ENCODE results near the gene TGFA.

Gene TGFA

GRCh38 chr2:70420143-70420542 lies 133.5 kb downstream of the TGFA start:
- FAIRE-seq, result no peak
- DNase-seq (ENCODE audit: low spot score), result no peak

GRCh38 chr2:70418514-70418913 lies 135.1 kb downstream of the TGFA start:
- no peak for DNase-seq (ENCODE audit: low spot score)
- no peak for FAIRE-seq

DNA sequence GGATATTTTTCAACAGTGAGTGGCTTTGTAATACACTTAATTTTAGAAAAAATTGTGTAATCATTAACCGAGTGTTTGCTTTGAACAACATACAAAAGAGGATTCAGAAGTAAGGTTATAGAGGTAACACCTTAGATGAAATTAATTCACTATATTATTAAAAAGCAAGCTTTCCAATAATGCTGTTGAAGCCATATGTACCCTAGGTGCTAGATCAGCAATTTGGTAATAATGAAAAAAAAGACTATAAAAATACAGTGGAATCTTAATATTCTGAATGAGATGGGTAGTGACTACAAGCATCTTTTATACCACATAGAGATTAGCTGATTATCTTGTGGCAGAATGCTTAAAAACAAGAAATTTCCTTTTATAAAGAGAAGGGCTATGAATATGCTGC lies 136.6 kb downstream of the TGFA start:
- FAIRE-seq (no peak), DNase-seq (ENCODE audit: low spot score) (no peak)

DNA sequence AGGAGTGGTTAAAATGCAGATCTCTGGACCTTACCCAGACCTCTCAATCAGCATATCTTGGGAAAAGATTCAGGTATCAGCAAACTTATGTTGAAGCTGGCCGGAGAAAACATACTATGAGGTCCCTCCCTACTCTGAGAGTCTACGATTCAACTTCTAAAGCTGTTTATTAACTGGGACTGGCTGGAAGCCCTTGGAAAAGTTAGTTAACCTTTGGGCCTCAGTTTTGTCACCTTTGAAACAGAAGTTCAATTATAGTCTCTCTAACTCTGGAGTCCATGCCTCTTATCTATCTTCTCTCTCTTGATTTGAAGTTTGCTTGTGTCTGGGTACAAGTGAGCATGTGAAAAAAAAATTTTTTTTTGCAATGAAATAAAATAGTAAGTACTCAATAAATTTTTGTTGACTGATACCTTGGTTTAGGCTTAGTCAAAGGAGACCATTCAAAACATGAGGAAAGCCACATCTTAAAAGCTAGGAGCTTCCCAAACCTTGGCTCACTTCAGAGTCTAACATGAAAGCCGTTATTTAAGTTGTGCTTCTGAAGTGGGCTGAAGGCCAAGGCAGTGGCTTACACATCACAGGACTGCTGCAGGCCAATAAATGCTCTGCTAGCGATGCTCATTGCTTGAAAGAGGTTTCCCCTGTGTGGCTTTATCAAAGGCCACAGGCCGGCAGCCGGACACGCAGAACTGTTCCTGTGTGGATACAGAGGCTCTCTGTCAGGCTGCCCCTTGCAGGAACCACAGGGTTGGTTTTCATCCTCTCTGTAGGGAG lies 141.1 kb downstream of the TGFA start:
- FAIRE-seq, result no peak

GRCh38 chr2:70411483-70412125 lies 142.0 kb downstream of the TGFA start:
- no peak for FAIRE-seq
- DNase-seq (ENCODE audit: low spot score), result no peak

More for the DNA sequence above, 141.1 kb downstream of the TGFA start:
- no peak for DNase-seq (ENCODE audit: low spot score)

DNA sequence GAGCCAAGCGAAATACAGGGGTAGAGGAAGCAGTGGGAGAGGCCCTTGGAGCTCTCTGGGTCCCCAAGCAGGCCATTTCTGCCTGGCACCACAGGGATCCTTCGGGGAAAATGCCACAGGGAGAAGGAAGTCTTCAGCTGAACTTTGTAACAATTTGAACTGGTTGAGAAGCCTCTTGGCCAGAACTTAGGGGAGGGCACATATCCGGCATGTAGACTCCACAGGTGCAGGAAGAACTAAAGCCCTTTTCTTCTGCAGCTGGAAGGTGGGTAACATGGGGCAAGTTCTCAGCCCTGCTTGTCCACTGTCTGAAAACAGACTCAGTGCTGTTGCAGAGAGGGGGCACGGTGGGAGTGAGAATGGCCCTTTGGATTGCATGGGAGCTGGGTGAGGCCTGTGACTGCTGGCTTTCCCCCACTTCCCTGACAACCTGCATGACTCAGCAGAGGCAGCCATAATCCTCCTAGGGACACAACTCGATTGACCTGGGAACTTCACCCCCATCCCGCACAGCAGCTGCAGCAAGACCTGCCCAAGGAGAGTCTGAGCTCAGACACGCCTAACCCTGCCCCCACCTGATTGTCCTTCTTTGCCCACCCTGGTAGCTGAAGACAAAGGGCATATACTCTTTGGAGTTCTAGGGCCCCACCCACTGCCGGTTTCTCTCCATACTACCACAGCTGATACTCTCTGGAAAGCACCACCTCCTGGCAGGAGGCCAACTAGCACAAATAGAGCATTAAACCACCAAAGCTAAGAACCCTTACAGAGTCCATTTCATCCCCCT lies 150.2 kb downstream of the TGFA start:
- FAIRE-seq (no peak), DNase-seq (ENCODE audit: low spot score) (no peak)

GRCh38 chr2:70400539-70400938 lies 153.1 kb downstream of the TGFA start:
- no peak for FAIRE-seq

GRCh38 chr2:70399046-70399445 lies 154.6 kb downstream of the TGFA start:
- FAIRE-seq (no peak), DNase-seq (ENCODE audit: low spot score) (no peak)

More at GRCh38 chr2:70400539-70400938, 153.1 kb downstream of the TGFA start:
- no peak for DNase-seq (ENCODE audit: low spot score)

Data from RCC 7860 (cell line).